B cell (primary cell): Measurements from ENCODE around the gene XXYLT1.

Source experiments
- CTCF ChIP-seq: fragments of 200-600 bp; IDR thresholded peaks from one replicate; pipeline ENCODE4 v1.8.0; 2022; ENCODE audit warnings: antibody characterized with exemption, mild to moderate bottlenecking
- EZH2 ChIP-seq: IDR thresholded peaks from 2 replicates; pipeline ENCODE4 v1.6.1; 2012; ENCODE audit warnings: borderline replicate concordance, low read depth, mild to moderate bottlenecking, moderate library complexity, low read length; ENCODE audit not compliant: insufficient read depth, poor library complexity, severe bottlenecking

- TF ChIP-seq CTCF (no peak), EZH2 (no peak)
These were observed 98.8 kb downstream of the XXYLT1 start for GRCh38 chr3:195172039-195172684.
